ENCODE data around the gene ABCA3. TPM values are rescaled to one million over a fixed set of nuclear protein-coding genes. Genes with fewer than 3 reads are reported as not detected.
A peak's percentile ranks its signal among the peaks of the same experiment; 100 is the strongest.

The ABCA3 gene
- total RNA-seq, 1 donor = 1.4 TPM

- Histone ChIP-seq H4K20me1 (ENCODE audit: insufficient read depth, low read length) (peaks cover 30% of the 10 kb centered on the region), H2AFZ (ENCODE audit: low read length) (no peak overlapping the region), H3K4me3 (ENCODE audit: insufficient read depth, low read length) (no peak overlapping the region), H3K36me3 (ENCODE audit: insufficient read depth, low read length) (peaks cover 93% of the 10 kb centered on the region), H3K4me2 (ENCODE audit: insufficient read depth, low read length) (no peak overlapping the region), H3K9me3 (ENCODE audit: low read depth, low read length) (no peaks in the 10 kb centered on the region), H3K27ac (ENCODE audit: low read depth, low read length) (no peak overlapping the region), H3K27me3 (ENCODE audit: insufficient read depth, low read length) (no peaks in the 10 kb centered on the region), H3K4me1 (ENCODE audit: insufficient read depth, low read length) (no peaks in the 10 kb centered on the region), H3K79me2 (ENCODE audit: insufficient read depth, low read length) (peaks cover 61% of the 10 kb centered on the region)
- no peak for DNase-seq (ENCODE audit: insufficient read length, low spot score, missing footprints)
- no peak for TF ChIP-seq CTCF (IDR thresholded peaks at IDR 0.05; ENCODE audit: extremely low read depth, low read depth, low read length)
These were observed 82.8 kb downstream of the ABCA3 start for GRCh38 chr16:2257726-2258125.

GRCh38 chr16:2256531-2257140, 83.9 kb downstream of the ABCA3 start:
- Histone ChIP-seq H3K4me1 (ENCODE audit: insufficient read depth, low read length) (peaks cover 7% of the 10 kb centered on the region), H4K20me1 (ENCODE audit: insufficient read depth, low read length) (peaks cover 25% of the 10 kb centered on the region), H3K79me2 (ENCODE audit: insufficient read depth, low read length) (peaks cover 50% of the 10 kb centered on the region), H3K36me3 (ENCODE audit: insufficient read depth, low read length) (peaks cover 83% of the 10 kb centered on the region), H2AFZ (ENCODE audit: low read length) (no peak overlapping the region), H3K4me3 (ENCODE audit: insufficient read depth, low read length) (no peak overlapping the region), H3K4me2 (ENCODE audit: insufficient read depth, low read length) (no peak overlapping the region), H3K27me3 (ENCODE audit: insufficient read depth, low read length) (no peaks in the 10 kb centered on the region), H3K27ac (ENCODE audit: low read depth, low read length) (peak overlapping the region; percentile 23), H3K9me3 (ENCODE audit: low read depth, low read length) (no peaks in the 10 kb centered on the region)
- TF ChIP-seq CTCF (IDR thresholded peaks at IDR 0.05; ENCODE audit: extremely low read depth, low read depth, low read length) = no peak
- peak; percentile 63 for DNase-seq (ENCODE audit: insufficient read length, low spot score, missing footprints)

GRCh38 chr16:2253293-2253692, 87.2 kb downstream of the ABCA3 start:
- peaks cover 41% of the 10 kb centered on the region for H3K79me2 ChIP-seq (ENCODE audit: insufficient read depth, low read length)

GRCh38 chr16:2252806-2253148, 87.8 kb downstream of the ABCA3 start:
- Histone ChIP-seq H3K4me1 (ENCODE audit: insufficient read depth, low read length) (peaks cover 15% of the 10 kb centered on the region), H2AFZ (ENCODE audit: low read length) (no peak overlapping the region), H3K36me3 (ENCODE audit: insufficient read depth, low read length) (peaks cover 49% of the 10 kb centered on the region), H3K27ac (ENCODE audit: low read depth, low read length) (no peak overlapping the region), H4K20me1 (ENCODE audit: insufficient read depth, low read length) (peaks cover 21% of the 10 kb centered on the region), H3K27me3 (ENCODE audit: insufficient read depth, low read length) (no peaks in the 10 kb centered on the region), H3K9me3 (ENCODE audit: low read depth, low read length) (no peaks in the 10 kb centered on the region), H3K79me2 (ENCODE audit: insufficient read depth, low read length) (peaks cover 36% of the 10 kb centered on the region), H3K4me2 (ENCODE audit: insufficient read depth, low read length) (no peak overlapping the region), H3K4me3 (ENCODE audit: insufficient read depth, low read length) (no peak overlapping the region)
- TF ChIP-seq CTCF (IDR thresholded peaks at IDR 0.05; ENCODE audit: extremely low read depth, low read depth, low read length) = no peak
- peak; percentile 61 for DNase-seq (ENCODE audit: insufficient read length, low spot score, missing footprints)

More at GRCh38 chr16:2253293-2253692, 87.2 kb downstream of the ABCA3 start:
- H3K36me3 ChIP-seq (ENCODE audit: insufficient read depth, low read length) = peaks cover 54% of the 10 kb centered on the region
- peaks cover 15% of the 10 kb centered on the region for H3K4me1 ChIP-seq (ENCODE audit: insufficient read depth, low read length)
- peak; percentile 74 for DNase-seq (ENCODE audit: insufficient read length, low spot score, missing footprints)
- peaks cover 21% of the 10 kb centered on the region for H4K20me1 ChIP-seq (ENCODE audit: insufficient read depth, low read length)
- no peak overlapping the region for H3K4me2 ChIP-seq (ENCODE audit: insufficient read depth, low read length)
- no peak overlapping the region for H2AFZ ChIP-seq (ENCODE audit: low read length)
- H3K27me3 ChIP-seq (ENCODE audit: insufficient read depth, low read length) = no peaks in the 10 kb centered on the region
- H3K27ac ChIP-seq (ENCODE audit: low read depth, low read length) = no peak overlapping the region
- H3K9me3 ChIP-seq (ENCODE audit: low read depth, low read length) = no peaks in the 10 kb centered on the region
- no peak overlapping the region for H3K4me3 ChIP-seq (ENCODE audit: insufficient read depth, low read length)
- no peak for TF ChIP-seq CTCF (IDR thresholded peaks at IDR 0.05; ENCODE audit: extremely low read depth, low read depth, low read length)
